Stimulated activated CD8-positive, alpha-beta memory T cell treated with anti-CD3 and anti-CD28 coated beads, Interleukin-7, amount 100 ng/mL, for 4 hours (primary cell): ENCODE results near the gene TRAF3IP1.
"Not testable (repeated sequence)": the region's sequence is repeated elsewhere in the genome, so short reads cannot be mapped to it uniquely, and the experiment has no call there.

Experiments used
- DNase-seq, 2 donors: peaks; one replicate each; pipeline ENCODE4 v3.0.0-alpha.2; 2020; ENCODE audit warnings: low read depth in 2 of 2

Gene TRAF3IP1

DNA sequence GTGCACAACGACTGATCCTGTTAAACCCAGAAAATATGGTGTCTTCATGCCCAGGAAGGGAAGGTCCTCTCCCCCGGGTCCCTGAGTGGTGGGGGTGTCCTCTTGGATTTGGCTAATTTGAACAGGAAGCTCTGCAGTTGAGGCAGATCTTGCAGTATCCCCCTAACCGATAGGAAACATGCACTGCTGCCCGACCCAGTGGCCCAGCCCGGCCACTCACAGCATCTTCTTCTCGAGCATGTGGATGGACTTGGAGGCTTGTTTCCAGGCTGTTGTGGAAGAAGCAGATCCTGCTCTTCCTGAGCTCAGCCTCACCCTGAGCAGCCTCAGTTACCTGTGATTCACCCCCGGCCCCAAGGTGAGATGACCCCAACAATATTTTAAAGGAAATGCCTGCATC, 60.0 kb downstream of the TRAF3IP1 start:
- DNase-seq = no peak

DNA sequence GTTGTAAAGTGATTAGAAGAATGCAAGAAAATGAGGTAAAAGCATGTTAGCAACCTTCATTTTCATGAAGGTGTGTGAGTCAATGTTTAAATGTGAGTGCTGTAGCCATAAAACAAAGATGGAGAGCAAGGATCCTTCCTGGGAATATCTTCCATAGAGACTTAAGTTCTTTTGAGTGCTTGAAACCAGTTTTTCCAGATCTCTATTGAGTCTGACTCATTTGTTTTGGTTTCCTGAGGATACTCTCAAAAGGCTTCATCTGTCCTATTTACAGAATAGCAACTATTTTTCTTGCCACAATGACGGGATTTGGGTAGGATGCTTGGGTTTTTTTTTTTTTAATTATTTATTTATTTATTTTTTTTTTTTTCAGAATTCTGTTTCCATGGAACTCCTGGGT, 60.5 kb downstream of the TRAF3IP1 start:
- no peak for DNase-seq

DNA sequence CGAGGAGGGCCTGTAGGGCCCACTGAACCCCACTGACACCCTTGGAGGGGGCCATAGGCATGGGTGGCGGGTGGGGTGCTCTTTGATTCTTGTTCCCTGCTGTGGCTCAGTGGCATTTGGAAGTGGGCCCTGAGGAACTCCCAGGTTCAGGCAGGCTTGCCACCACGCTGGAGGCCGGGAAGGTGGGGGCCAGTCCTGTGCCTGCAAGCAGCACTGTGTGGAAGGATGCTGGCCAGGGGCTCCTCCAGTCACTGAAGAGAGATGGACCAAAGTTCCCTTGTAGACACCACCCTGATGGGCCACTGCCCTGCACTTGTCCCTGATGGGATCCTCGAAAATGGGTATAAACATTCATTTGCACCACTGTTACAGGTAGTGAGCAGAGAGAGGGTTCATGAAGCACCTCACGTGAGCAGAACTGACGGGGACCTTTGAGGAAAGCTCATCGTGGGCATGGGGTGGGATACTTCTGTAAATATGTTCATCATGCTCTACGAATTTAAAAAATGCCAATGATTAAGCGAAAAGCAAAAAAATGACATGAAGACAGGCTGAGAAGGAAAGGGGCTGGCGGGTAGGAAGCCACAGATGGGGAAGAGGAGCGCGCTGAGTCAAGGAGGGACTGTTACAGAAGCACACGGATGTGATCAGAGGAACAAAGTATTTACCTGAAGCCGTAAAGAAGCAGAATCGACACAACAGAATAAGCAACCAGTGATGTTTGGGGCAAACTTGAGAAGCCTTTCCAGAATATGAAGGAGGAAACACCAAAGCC, 61.2 kb downstream of the TRAF3IP1 start:
- no peak for DNase-seq

DNA sequence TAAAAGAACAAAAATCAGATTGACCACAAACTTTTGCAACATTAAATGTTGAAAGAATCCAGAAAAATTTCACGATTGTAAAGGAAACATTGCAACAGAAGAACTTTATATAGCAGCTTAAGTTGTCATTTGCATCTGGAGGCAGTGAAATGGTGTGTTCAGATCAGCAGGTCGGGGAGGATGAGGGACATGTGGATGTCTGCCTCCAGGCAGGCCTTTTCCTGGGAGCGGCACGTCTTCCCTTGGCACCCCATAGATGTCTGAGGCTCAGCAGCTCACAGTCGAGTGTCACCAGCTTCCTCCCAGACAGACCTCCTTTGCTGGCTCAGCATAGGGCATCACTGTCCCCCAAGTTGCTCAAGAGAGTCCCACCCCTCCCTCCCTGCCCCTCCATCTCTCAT, 62.1 kb downstream of the TRAF3IP1 start:
- no peak for DNase-seq

DNA sequence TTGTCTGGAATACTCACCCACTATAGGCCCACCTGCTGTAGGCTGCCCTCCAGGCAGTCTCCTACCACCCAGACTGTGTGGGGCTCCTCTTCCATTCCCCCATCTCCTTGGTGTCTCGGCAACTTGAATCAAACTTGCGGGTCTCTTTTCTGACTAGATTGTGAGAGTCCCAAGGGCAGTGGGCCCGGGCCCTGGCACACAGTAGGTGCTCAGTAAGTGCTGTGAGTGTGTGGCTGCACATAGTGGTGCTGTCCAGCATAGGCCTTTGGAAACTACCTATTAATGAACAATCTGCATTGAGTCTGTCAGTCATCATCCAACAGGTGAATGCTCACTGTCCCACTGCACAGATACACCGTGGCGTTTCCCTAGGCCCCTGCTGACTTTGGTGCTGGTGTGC, 62.8 kb downstream of the TRAF3IP1 start:
- no peak for DNase-seq

DNA sequence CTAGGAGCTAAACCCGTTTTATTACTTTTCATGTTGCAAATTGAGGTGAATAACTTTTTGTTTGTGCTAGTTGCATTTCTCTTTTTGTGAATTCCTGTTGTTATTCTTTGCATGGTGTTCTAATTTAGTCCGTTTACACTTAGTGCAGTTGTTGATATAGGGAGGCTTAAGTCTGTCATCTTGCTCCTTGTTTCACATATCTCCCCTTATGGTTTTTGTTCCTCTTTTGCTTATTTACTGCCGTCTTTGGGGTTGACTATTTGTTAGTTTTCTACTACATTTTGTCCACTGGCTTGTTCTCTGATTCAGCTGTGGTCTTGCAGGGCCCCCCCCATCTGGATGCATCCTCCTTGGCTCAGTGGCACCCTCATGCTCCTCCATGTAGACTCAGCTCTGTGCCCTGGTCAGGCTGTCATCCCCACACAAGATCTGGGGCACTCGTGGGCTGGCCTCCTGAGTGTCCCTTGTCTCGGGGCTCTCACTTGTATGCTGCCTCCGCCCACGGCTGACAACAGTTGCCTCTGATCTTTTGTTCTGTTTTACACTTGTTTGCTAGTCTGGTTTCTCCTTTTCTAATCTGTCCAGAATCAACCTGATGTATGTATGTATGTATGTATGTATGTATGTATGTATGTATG, 63.5 kb downstream of the TRAF3IP1 start:
- DNase-seq = no peak

DNA sequence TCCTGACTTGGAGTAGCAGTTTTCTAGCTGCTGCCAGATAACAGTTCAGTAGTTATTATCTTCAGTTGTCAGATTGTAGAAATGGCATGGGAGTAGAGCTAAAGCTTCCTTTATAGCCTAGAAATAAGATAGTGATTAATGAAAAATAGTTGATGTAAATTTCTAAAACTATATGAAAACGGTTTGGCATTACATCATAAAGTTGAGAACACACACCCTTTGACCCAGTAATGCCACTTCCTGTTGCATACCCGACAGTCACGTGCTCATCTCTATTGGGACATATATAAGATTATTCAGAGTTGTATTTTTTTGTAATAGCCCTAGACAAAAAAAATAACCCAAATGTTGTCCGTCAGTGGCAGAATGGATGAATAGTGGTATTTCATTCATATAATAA, 67.0 kb downstream of the TRAF3IP1 start:
- DNase-seq = no peak

DNA sequence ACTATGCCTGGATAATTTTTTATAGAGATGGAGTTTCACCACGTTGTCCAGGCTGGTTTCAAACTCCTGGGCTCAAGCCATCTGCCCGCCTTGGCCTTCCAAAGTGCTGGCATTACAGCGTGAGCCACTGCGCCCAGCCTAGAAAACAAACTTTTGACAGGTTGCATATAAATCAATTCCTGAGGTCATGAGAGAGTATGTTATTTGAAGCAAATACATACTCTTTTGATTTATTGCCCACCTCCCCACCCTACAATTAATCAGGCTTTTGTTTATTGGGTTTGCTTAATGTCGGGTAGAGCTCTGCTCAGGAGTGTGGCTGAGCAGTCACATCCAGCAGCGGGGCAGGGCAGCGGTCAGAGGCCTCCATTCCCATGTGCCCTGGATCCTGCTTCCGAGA, 68.5 kb downstream of the TRAF3IP1 start:
- no peak for DNase-seq

DNA sequence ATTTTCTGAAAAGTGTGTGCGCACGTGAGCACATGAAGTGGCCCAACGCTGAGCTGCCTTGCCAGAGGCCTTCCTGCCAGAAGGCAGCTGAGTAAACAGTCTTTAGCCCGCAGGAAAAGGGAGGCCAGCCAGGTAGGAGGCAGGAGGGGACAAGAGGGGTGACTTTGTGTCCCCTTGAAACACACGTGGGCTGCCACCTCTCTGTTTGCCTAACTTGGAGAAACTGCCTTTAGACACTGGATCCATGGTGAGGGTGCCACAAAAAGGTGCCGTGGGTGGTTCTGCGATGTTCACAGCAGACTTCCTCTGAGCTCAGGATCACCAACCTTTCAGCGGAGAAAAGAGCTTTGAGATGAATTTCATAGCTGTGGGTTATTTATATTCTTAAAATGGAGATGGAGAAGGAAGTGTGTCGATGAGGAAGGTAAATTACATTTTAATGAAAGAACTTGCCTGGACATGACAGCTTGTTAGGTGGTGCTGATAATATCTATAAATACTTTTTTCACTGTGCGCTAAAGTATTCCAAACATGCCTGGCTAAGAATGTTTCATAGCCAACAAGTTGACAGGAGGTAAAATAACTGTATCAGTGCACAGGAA, 69.8 kb downstream of the TRAF3IP1 start:
- DNase-seq = no peak

DNA sequence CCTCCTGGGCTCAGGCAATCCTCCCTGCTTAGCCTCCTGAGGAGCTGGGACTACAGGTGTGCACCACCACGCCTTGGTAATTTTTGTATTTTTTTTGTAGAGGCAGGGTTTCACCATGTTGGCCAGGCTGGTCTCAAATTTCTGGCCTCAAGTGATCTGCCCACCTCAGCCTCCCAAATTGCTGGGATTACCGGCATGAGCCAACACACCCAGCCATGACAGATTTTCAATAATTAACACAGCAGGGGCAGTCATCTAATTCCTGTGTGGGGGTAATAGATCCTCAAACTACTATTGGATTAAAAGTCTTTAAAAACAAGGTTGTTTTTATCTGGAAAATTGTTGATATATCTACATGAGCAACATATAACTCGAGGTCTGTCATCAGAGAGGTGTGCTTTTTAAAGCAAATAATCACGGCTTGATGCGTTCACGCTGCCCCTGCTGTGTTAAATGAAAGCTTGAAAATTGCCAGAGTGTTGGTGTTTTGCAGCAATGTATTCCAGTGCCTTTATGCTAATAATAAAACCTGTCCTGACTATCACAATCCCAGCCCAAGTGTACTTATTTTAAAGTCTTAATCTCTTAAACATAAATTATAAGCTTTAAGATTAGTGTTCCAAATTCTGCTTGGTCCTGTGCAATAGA, 70.8 kb downstream of the TRAF3IP1 start:
- DNase-seq = no peak

DNA sequence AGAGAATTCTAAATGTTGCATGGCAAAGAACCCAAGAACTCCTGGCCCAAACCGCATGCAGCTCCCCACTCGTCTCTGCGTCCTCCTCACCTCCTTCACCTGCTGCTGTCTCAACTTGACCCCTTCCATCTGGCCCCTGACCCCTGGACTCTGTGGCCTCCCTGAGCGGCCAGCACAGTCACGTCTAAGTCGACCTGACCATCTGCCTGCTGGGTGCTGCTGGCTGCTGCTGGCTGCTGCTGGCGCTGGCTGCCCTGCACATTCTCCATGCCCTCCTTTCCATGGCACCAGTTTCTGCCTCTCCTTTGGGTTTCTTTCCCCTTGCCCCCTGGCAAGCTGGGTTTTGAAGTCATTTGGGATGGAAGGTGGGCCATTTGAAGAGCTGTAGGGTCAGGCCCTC, 76.3 kb downstream of the TRAF3IP1 start:
- DNase-seq = no peak

DNA sequence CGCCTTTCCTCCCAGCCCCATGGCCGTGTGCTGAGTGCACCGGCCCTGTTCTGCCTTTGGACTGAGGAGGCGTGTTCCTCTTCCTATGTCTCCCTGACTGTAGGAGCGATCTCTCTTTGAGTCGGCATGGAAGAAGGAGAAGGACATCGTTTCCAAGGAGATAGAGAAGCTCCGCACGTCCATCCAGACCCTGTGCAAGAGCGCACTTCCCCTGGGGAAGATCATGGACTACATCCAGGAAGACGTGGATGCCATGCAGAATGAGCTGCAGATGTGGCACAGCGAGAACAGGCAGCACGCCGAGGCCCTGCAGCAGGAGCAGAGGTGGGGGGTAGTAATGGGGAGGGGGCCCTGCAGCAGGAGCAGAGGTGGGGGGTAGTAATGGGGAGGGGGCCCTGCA, 77.0 kb downstream of the TRAF3IP1 start:
- no peak for DNase-seq

DNA sequence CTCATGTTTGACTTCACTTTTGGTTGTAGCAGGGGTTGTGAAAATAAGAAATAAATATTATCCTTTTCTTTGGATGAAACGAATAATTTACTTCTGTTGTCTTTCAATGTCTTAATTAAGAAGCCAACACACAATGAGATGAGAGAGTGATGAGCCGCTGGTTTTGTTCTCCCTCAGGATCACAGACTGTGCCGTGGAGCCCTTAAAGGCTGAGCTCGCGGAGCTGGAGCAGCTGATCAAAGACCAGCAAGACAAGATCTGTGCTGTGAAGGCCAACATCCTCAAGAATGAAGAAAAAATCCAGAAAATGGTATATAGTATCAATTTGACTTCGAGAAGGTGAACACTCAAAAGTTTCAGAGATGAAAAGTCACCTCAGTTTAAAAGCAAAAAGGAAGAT, 78.3 kb downstream of the TRAF3IP1 start:
- DNase-seq = no peak

DNA sequence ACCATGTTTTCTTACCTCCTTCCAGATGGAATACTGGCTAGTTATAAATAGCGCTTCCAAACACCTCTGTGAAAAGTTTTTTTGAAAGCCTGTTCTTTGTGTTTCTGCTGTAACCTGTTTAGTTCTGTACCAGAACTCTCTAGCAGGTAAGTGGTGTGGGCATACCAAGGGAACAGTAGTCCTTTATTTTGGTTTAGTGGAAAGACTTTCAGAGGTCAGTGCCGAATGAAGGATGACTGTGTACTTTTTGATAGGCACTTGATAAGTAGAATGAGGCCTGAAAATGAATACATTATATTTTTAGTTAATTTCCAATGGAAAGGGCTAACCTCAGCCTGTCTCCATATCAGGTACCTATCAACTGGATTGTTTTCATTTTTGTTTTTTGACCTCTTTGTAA, 78.8 kb downstream of the TRAF3IP1 start:
- no peak for DNase-seq

DNA sequence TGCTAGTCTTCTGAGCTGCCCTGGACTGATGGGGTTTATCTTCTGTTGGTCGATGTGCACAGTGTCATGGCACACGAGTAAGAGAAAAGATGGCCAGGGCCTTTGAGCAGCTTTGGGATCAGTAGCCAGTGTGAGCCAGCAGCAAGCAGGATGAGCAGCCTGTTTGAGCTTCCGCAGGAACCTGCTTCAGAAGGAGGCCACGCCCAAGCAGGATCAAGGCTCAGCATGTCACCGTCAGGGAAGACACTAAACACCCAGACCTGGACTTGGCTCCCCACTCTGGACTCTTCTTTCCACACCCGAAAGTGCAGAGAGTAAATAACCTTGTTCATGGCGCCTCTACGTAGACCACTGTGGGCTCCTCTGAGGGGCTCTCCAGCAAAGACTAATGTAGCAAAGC, 81.2 kb downstream of the TRAF3IP1 start:
- DNase-seq = no peak

DNA sequence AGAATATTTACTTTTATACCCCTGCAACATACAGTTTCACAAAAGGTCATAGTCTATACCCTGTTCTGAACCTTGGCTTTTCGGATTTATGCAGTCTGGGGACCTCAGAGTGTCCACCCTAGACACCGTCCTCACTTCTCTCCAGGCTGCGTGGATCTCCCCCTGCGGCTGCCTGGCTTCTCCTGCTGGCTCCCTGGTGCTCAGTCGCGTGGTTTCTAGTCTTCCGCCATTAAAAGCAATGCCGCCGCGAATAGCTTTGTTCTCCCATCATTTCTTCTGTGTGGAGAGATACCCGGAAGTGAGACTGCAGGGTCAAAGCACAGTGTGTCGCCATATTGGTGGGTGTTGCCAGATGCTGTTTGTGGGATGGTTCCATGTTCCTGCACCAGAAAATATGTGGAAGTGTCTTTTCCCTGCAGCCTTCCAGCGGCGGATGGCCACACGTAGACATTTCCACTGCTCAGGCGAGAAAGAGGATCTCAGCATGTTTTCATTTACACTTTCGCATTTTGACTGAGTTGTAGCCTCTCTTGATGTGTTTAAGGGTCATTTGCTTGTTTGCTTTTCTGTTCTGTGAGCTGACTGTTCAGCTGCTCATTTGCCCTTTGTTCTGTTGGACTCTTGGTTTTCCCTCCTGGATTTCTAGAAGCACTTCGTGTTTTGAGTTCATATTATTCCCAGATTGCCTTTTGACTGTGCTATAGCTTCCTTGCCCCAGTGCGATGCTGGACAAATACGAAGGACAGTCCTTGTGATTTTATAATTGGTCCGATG, 83.5 kb downstream of the TRAF3IP1 start:
- no peak for DNase-seq

DNA sequence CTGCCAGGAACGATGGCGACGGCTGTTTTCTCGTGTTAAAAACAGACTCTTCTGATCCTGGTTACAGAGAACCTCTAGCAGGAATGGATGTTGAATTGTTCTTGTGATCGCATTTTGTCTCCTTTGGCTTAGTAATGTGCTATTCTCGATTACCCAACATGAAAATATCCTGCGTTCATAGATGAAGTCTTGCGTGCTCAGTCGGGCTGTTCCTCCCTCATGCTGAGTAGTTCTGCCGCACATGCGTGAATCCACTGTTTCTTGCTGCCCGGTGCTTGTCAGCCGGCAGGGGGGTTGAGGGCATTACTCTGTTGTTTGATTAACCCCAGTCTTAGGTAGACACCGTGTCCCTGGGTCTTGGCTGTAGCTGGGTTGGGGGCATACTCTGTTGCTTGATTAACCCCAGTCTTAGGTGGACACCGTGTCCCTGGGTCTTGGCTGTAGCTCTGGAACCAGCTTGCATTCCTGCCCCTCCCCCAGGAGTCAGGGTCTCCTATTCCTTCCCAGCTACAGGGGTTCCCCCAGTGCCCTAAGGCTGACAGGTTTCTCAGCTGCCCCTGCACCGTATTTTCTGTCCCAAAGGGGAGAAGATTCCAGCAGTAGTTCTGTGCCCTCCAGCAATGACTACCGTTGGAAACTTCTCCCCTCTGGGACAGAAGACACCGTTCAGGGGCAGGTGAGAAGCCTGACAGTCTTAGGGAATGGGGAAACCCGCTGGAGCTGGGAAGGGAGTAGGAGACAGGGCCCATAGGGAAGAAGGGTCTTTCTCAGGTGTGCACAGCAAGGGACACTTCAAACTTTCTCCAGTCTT, 84.3 kb downstream of the TRAF3IP1 start:
- DNase-seq = no peak

DNA sequence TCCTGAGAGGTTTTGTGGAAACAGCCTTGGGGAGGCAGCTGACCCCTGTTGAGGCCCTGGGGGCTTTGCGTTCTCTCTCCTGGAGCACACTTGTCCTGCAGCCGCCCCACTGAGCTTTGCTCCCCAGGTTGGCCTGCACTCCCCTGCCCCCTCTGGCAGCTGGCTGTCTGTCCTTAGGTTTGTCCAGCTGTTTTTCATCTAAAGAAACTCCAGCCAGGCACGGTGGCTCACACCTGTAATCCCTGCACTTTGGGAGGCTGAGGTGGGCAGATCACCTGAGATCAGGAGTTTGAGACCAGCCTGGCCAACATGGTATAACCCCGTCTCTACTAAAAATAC, 84.9 kb downstream of the TRAF3IP1 start:
- not testable (repeated sequence) for DNase-seq

DNA sequence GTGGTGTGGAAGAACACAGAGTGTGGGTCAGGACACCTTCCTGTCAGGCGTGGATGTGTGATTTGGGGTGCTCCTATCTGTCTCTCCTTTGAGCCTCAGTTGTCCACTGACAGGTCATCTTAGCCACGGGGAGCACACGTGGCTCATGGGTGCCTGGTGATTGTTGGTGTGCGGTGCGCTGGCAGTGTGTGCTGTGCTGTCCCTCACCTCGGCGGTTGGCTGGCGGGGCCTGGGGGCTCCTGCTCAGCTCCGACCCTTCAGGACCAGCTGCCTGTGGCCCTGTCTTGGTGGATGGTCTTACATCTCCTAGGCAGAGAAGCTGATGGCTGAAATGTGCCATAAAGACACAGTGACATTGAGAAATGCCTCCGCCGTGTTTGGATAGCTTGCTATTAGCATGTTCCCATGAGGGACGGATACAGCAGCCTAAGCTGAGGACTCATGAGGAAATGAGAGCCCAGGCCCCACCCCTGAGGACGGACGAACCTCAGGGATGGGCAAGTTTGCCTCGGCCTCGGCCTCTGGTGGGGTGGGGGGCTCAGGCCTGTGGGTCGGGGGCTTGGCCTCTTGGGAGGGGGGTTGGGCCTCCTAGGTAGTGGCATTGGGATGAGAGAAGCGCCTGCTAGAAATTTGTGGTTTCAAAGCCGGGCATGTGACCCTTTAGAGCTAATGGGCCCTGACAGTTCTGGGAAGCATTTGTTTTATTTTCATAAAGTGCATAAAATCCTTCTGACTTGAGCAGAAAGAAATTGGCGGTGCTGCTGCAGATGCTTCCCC, 86.1 kb downstream of the TRAF3IP1 start:
- DNase-seq = no peak

DNA sequence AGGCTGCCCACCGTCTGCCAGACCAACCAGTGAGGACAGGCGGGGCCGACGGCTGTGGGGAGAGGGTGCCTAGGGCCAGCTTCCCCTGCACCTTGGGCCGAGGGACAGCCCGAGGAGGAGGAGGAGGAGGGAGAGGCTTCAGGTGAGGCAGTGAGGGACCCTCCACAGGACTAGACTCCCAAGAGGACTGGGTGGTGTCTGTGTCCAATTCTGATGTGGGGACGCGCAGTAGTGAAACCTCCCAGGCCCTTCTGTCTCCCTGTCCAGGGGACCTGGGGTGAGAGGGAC, 86.6 kb downstream of the TRAF3IP1 start:
- no peak for DNase-seq

DNA sequence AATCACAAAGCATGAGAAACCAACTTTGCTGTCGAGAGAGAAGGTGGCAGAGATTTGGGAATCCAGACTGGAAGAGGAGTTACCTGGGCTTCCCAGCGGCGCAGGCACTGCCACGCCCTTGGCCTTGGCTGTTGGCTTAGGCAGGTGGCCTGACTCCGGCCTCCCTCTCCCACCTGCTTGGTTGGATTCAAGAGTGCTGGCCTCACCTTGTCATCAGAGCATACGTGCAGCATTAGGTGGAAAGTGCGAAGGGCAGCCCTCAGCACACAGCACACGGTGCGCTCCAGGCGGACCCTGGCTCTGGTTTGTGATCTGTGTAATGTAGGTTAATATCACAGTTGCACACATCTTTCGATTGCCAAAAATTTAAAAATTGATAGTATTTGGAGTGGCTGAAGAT, 87.2 kb downstream of the TRAF3IP1 start:
- no peak for DNase-seq
